ENCODE measurements around the gene GRIK3.

Gene GRIK3

GRCh38 chr1:36964830-36965229 is 69.5 kb downstream of the GRIK3 start:
- Histone ChIP-seq H3K9me3 (ENCODE audit: control insufficient read depth in 2 of 2, low read length in 2 of 2) (peaks cover 3% of the 10 kb centered on the region in 2 donors), H3K4me1 (ENCODE audit: control insufficient read depth, insufficient read depth, low read length) (no peaks in the 10 kb centered on the region), H3K27ac (ENCODE audit: low read length) (no peak overlapping the region), H3K27me3 (ENCODE audit: control insufficient read depth in 1 of 2, insufficient read depth in 2 of 2, low read length in 2 of 2) (peaks cover 0 to 7% of the 10 kb centered on the region in 2 donors), H3K4me3 (ENCODE audit: low read length in 2 of 2) (no peak overlapping the region), H3K9ac (ENCODE audit: low read length in 2 of 2) (no peak overlapping the region), H3K36me3 (ENCODE audit: control insufficient read depth in 2 of 2, insufficient read depth in 2 of 2, low read length in 2 of 2) (no peaks in the 10 kb centered on the region)

DNA sequence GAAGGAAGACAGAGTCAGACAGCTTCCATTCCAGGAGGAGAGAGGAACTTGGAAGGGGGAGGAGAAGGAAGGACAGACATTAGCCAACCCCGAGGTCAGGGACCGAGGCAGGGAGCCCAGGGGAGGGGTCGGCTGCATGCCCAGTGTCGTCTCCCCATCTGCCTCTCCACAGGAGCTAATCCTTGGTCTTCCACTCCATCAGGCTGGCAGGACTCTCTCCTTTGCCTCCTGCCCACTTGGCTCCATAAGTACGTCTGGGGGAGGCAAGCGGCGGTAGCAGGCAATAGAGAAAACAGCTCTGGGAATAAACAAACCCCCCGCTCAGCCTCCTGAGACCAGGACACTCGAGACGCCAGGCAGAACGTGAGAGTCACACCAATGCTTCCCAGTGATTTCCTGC is 71.3 kb downstream of the GRIK3 start:
- no peaks in the 10 kb centered on the region for H3K4me1 ChIP-seq (ENCODE audit: control insufficient read depth, insufficient read depth, low read length)
- H3K36me3 ChIP-seq (ENCODE audit: control insufficient read depth in 2 of 2, insufficient read depth in 2 of 2, low read length in 2 of 2) = no peaks in the 10 kb centered on the region
- H3K9me3 ChIP-seq (ENCODE audit: control insufficient read depth in 2 of 2, low read length in 2 of 2) = peaks cover 3% of the 10 kb centered on the region in 2 donors
- H3K27ac ChIP-seq (ENCODE audit: low read length) = no peak overlapping the region
- H3K27me3 ChIP-seq (ENCODE audit: control insufficient read depth in 1 of 2, insufficient read depth in 2 of 2, low read length in 2 of 2) = peaks cover 0 to 9% of the 10 kb centered on the region in 2 donors
- no peak overlapping the region for H3K4me3 ChIP-seq (ENCODE audit: low read length in 2 of 2)
- no peak overlapping the region for H3K9ac ChIP-seq (ENCODE audit: low read length in 2 of 2)

DNA sequence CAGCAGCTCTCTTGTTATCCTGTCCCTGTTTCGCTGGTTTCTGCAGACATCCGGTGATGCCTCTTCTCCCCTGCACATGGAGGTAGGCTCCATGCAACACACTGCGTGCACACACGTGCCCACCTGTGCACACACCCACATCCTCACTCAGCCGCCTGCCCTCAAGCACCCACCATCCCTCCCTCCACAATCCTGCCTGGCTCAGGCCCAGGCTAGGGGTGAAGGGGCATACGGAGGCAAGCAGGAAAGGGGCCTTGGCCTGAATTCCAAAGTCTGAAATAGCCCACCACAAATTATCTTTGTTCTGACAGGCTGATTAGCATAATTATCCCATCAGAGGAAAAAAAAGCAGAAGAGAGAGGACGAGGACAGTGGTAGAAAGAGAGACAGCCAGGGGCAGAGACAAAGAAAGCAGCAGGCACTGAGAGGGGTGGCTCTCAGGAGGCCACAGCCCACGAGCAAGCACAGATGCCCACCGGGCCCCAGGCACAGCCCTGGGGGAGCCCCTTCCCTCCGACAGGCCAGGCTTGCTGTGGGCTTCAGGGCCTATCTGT is 73.2 kb downstream of the GRIK3 start:
- peaks cover 0 to 12% of the 10 kb centered on the region in 2 donors for H3K27me3 ChIP-seq (ENCODE audit: control insufficient read depth in 1 of 2, insufficient read depth in 2 of 2, low read length in 2 of 2)
- H3K27ac ChIP-seq (ENCODE audit: low read length) = no peak overlapping the region

GRCh38 chr1:36956570-36956969 is 77.7 kb downstream of the GRIK3 start:
- no peaks in the 10 kb centered on the region for H3K9me3 ChIP-seq (ENCODE audit: control insufficient read depth in 2 of 2, low read length in 2 of 2)
- H3K36me3 ChIP-seq (ENCODE audit: control insufficient read depth in 2 of 2, insufficient read depth in 2 of 2, low read length in 2 of 2) = no peaks in the 10 kb centered on the region
- peaks cover 0 to 15% of the 10 kb centered on the region in 2 donors for H3K27me3 ChIP-seq (ENCODE audit: control insufficient read depth in 1 of 2, insufficient read depth in 2 of 2, low read length in 2 of 2)
- peaks cover 2% of the 10 kb centered on the region for H3K4me1 ChIP-seq (ENCODE audit: control insufficient read depth, insufficient read depth, low read length)
- no peak overlapping the region for H3K27ac ChIP-seq (ENCODE audit: low read length)
- no peak overlapping the region for H3K4me3 ChIP-seq (ENCODE audit: low read length in 2 of 2)
- no peak overlapping the region for H3K9ac ChIP-seq (ENCODE audit: low read length in 2 of 2)

More for the DNA sequence above, 73.2 kb downstream of the GRIK3 start:
- Histone ChIP-seq H3K9me3 (ENCODE audit: control insufficient read depth in 2 of 2, low read length in 2 of 2) (peaks cover 0 to 3% of the 10 kb centered on the region in 2 donors), H3K4me1 (ENCODE audit: control insufficient read depth, insufficient read depth, low read length) (no peaks in the 10 kb centered on the region), H3K9ac (ENCODE audit: low read length in 2 of 2) (no peak overlapping the region), H3K36me3 (ENCODE audit: control insufficient read depth in 2 of 2, insufficient read depth in 2 of 2, low read length in 2 of 2) (no peaks in the 10 kb centered on the region), H3K4me3 (ENCODE audit: low read length in 2 of 2) (no peak overlapping the region)

GRCh38 chr1:36955016-36955415 is 79.3 kb downstream of the GRIK3 start:
- Histone ChIP-seq H3K36me3 (ENCODE audit: control insufficient read depth in 2 of 2, insufficient read depth in 2 of 2, low read length in 2 of 2) (no peaks in the 10 kb centered on the region), H3K4me1 (ENCODE audit: control insufficient read depth, insufficient read depth, low read length) (peaks cover 2% of the 10 kb centered on the region), H3K27ac (ENCODE audit: low read length) (no peak overlapping the region), H3K4me3 (ENCODE audit: low read length in 2 of 2) (no peak overlapping the region), H3K9ac (ENCODE audit: low read length in 2 of 2) (no peak overlapping the region), H3K27me3 (ENCODE audit: control insufficient read depth in 1 of 2, insufficient read depth in 2 of 2, low read length in 2 of 2) (peaks cover 0 to 15% of the 10 kb centered on the region in 2 donors), H3K9me3 (ENCODE audit: control insufficient read depth in 2 of 2, low read length in 2 of 2) (no peaks in the 10 kb centered on the region)

DNA sequence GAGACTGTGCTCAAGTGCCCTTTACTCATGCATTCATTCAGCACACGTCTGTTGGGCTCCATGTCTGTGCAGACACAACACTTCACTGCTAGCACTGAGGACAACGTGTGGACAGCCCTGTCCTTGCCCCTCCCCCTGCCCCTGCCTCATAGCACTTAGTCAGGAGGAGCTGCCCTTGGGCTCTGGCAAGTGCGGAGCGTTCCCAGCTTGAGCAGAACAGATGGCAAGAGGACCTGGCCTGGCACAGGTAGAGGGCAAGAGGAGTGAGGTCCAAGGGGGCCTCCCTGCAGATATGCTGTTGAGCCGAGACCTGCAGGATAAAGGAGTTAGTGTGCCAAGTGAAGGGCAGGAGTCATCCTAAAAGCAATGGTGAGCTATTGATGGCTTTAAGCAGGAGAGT is 81.3 kb downstream of the GRIK3 start:
- no peak overlapping the region for H3K4me3 ChIP-seq (ENCODE audit: low read length in 2 of 2)
- no peak overlapping the region for H3K9ac ChIP-seq (ENCODE audit: low read length in 2 of 2)
- H3K36me3 ChIP-seq (ENCODE audit: control insufficient read depth in 2 of 2, insufficient read depth in 2 of 2, low read length in 2 of 2) = no peaks in the 10 kb centered on the region
- H3K27me3 ChIP-seq (ENCODE audit: control insufficient read depth in 1 of 2, insufficient read depth in 2 of 2, low read length in 2 of 2) = peaks cover 0 to 19% of the 10 kb centered on the region in 2 donors
- peaks cover 2% of the 10 kb centered on the region for H3K4me1 ChIP-seq (ENCODE audit: control insufficient read depth, insufficient read depth, low read length)
- H3K27ac ChIP-seq (ENCODE audit: low read length) = no peak overlapping the region
- no peaks in the 10 kb centered on the region for H3K9me3 ChIP-seq (ENCODE audit: control insufficient read depth in 2 of 2, low read length in 2 of 2)

DNA sequence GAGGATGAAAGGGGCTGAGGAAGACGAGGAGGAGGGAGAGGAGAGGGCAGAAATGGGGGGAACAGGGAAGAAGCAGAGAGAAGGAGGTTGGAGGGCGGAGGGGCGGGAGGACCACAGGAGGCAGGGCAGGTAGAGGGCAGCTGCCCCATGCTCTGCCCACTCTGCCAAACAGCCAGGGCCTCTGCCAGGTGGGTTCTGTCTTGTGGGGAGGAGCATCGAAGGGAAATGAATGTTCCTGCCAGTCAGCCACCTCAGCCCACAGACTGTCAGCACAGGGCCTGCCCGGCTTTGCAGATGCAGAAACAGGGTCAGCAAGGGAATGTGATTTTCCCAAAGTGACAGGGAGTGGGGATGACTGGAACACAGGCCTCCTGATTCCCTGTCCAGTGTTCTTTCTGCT is 82.6 kb downstream of the GRIK3 start:
- Histone ChIP-seq H3K9ac (ENCODE audit: low read length in 2 of 2) (no peak overlapping the region), H3K4me1 (ENCODE audit: control insufficient read depth, insufficient read depth, low read length) (peaks cover 2% of the 10 kb centered on the region), H3K27me3 (ENCODE audit: control insufficient read depth in 1 of 2, insufficient read depth in 2 of 2, low read length in 2 of 2) (peaks cover 0 to 19% of the 10 kb centered on the region in 2 donors), H3K4me3 (ENCODE audit: low read length in 2 of 2) (no peak overlapping the region), H3K9me3 (ENCODE audit: control insufficient read depth in 2 of 2, low read length in 2 of 2) (no peaks in the 10 kb centered on the region), H3K27ac (ENCODE audit: low read length) (no peak overlapping the region), H3K36me3 (ENCODE audit: control insufficient read depth in 2 of 2, insufficient read depth in 2 of 2, low read length in 2 of 2) (no peaks in the 10 kb centered on the region)

DNA sequence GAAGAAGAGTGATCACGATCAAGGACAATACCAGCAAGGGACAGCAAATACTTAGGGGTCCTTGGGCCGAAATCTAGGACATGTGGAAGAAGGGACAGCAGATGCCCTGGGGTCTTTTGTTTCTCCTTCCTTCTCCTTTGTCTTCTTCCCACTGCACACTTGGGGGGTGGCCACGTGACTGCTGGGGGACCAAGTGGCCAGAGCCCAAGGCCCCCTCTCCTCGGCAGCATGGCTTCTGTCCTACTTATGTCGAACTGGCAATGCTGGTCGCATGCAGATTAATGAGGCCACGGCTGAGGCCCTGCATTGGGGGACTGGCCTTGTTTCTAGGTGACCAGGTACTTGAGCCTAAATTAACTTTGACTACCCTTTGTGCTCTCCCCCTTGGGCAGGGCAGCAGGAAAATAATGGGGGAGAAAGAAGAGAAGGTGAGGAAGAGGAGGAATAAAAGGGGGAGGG is 83.0 kb downstream of the GRIK3 start:
- Histone ChIP-seq H3K27ac (ENCODE audit: low read length) (no peak overlapping the region), H3K36me3 (ENCODE audit: control insufficient read depth in 2 of 2, insufficient read depth in 2 of 2, low read length in 2 of 2) (no peaks in the 10 kb centered on the region)

GRCh38 chr1:36950604-36951291 is 83.6 kb downstream of the GRIK3 start:
- H3K27me3 ChIP-seq (ENCODE audit: control insufficient read depth in 1 of 2, insufficient read depth in 2 of 2, low read length in 2 of 2) = peaks cover 0 to 16% of the 10 kb centered on the region in 2 donors
- no peak overlapping the region for H3K9ac ChIP-seq (ENCODE audit: low read length in 2 of 2)
- no peaks in the 10 kb centered on the region for H3K36me3 ChIP-seq (ENCODE audit: control insufficient read depth in 2 of 2, insufficient read depth in 2 of 2, low read length in 2 of 2)
- peaks cover 2% of the 10 kb centered on the region for H3K4me1 ChIP-seq (ENCODE audit: control insufficient read depth, insufficient read depth, low read length)
- H3K27ac ChIP-seq (ENCODE audit: low read length) = no peak overlapping the region
- no peak overlapping the region for H3K4me3 ChIP-seq (ENCODE audit: low read length in 2 of 2)
- H3K9me3 ChIP-seq (ENCODE audit: control insufficient read depth in 2 of 2, low read length in 2 of 2) = no peaks in the 10 kb centered on the region

More for the DNA sequence above, 83.0 kb downstream of the GRIK3 start:
- peaks cover 0 to 17% of the 10 kb centered on the region in 2 donors for H3K27me3 ChIP-seq (ENCODE audit: control insufficient read depth in 1 of 2, insufficient read depth in 2 of 2, low read length in 2 of 2)
- no peak overlapping the region for H3K9ac ChIP-seq (ENCODE audit: low read length in 2 of 2)
- no peak overlapping the region for H3K4me3 ChIP-seq (ENCODE audit: low read length in 2 of 2)
- H3K4me1 ChIP-seq (ENCODE audit: control insufficient read depth, insufficient read depth, low read length) = peaks cover 2% of the 10 kb centered on the region
- H3K9me3 ChIP-seq (ENCODE audit: control insufficient read depth in 2 of 2, low read length in 2 of 2) = no peaks in the 10 kb centered on the region

DNA sequence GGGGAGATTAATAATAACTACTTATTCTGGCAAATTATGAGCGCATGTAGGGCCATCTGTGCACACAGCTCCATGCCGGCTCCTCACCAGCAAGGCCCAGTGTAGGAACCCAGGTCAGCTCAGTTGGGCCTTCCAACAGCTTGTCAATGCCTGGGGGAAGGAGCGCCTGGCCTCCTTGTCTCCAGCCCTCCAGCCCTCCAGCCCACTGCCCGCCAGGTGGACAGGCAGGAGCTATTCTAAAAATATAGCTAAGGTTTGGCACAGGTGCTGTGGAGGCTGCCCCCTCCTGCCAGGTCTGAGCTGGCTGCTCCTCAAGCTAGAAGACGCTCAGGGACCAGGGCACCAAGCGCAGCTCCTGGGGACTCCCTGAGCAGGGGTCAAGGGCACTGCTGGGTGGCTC is 85.7 kb downstream of the GRIK3 start:
- H3K4me1 ChIP-seq (ENCODE audit: control insufficient read depth, insufficient read depth, low read length) = no peaks in the 10 kb centered on the region
- no peak overlapping the region for H3K27ac ChIP-seq (ENCODE audit: low read length)
- no peak overlapping the region for H3K9ac ChIP-seq (ENCODE audit: low read length in 2 of 2)
- H3K36me3 ChIP-seq (ENCODE audit: control insufficient read depth in 2 of 2, insufficient read depth in 2 of 2, low read length in 2 of 2) = no peaks in the 10 kb centered on the region
- H3K4me3 ChIP-seq (ENCODE audit: low read length in 2 of 2) = no peak overlapping the region
- H3K9me3 ChIP-seq (ENCODE audit: control insufficient read depth in 2 of 2, low read length in 2 of 2) = no peaks in the 10 kb centered on the region
- H3K27me3 ChIP-seq (ENCODE audit: control insufficient read depth in 1 of 2, insufficient read depth in 2 of 2, low read length in 2 of 2) = peaks cover 0 to 13% of the 10 kb centered on the region in 2 donors

DNA sequence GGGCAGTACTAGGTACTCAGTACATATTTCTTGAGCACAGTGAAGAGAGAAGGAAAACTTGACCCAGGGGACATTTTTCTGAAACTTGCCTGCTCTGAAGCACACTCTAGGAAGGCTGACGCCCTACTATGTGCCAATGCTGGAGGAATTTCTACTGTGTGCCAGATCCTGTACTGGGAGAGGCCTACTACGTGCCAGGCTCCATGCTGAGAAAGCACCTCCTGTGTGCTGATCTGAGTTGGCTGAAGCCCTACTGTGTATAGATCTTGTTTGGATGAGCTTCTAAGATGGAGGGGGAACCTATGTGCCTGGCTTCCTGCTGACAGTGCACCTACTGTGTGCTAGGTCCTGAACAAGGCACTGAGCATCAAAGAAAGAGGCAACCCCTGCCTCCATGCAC is 86.2 kb downstream of the GRIK3 start:
- H3K27ac ChIP-seq (ENCODE audit: low read length) = no peak overlapping the region
- H3K36me3 ChIP-seq (ENCODE audit: control insufficient read depth in 2 of 2, insufficient read depth in 2 of 2, low read length in 2 of 2) = no peaks in the 10 kb centered on the region
- no peaks in the 10 kb centered on the region for H3K4me1 ChIP-seq (ENCODE audit: control insufficient read depth, insufficient read depth, low read length)
- peaks cover 0 to 14% of the 10 kb centered on the region in 2 donors for H3K27me3 ChIP-seq (ENCODE audit: control insufficient read depth in 1 of 2, insufficient read depth in 2 of 2, low read length in 2 of 2)
- no peak overlapping the region for H3K4me3 ChIP-seq (ENCODE audit: low read length in 2 of 2)
- H3K9ac ChIP-seq (ENCODE audit: low read length in 2 of 2) = no peak overlapping the region
- H3K9me3 ChIP-seq (ENCODE audit: control insufficient read depth in 2 of 2, low read length in 2 of 2) = no peaks in the 10 kb centered on the region
